ENCODE measurements around the gene GABARAP.

DNA sequence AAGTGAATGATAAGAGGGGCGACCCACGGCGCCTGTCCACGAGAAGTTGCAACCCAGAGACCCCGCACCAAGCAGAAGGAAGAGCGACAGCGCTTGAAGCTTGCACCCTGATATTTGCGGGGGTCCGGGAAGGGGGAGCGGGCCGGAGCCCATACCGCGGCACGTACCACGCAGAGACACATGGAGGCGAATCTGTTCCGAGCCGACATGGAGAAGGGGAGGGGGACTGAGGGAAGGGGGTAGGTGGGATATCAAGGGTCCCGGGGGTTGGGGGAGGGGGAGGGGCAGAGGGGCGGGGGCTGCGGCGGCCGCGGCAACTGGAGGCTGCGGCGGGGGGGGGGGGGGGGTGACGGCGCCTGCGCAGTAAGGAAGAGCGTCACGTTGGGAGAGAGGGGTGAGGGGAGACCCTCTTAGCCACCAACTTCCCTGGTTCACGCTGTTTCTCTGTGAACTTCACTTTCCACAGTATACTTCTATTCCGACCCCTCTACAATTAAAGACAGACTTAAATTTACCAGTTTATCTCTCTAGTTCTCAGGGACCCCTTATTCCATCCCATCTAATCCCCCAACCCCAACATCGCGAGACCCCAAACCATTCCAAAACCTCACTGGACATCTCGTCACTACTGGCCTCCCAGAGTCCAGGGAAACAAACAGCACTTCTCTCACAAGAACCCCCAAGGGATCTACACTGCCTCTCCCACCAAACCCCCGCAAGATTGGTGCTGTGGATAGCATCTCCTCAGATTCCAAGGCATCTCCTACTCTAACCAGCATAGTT, 30.6 kb downstream of the GABARAP start:
- no peak for TF ChIP-seq CTCF (IDR thresholded peaks at IDR 0.05; ENCODE audit: insufficient read depth, low read length, poor library complexity, severe bottlenecking)
- TF ChIP-seq EZH2phosphoT487 (conservative IDR thresholded peaks at IDR 0.05; ENCODE audit: low read length): no peak
